ENCODE data around the gene IFITM2. TPM values are rescaled to one million over a fixed set of nuclear protein-coding genes. Genes with fewer than 3 reads are reported as not detected.

IFITM2 gene
- total and polyA plus RNA-seq, 2 of the 4 experiments (the other 2 are of a cell fraction), result 31.2 to 564 TPM

GRCh38 chr11:295351-296170 is 12.1 kb upstream of the IFITM2 start:
- no peak overlapping the region for H2AK9ac ChIP-seq (replicated peaks; ENCODE audit: low read depth, low read length, poor library complexity)
- no peak overlapping the region for H3K4me3 ChIP-seq (ENCODE audit: insufficient read depth, low read depth, low read length)
- DNase-seq, result no peak
- H2BK120ac ChIP-seq (ENCODE audit: low read depth, low read length), result no peak overlapping the region
- no peak overlapping the region for H3K14ac ChIP-seq (replicated peaks; ENCODE audit: low read depth, low read length)
- no peak overlapping the region for H4K8ac ChIP-seq (ENCODE audit: low read depth in 2 of 2, low read length in 2 of 2)
- H3K56ac ChIP-seq (ENCODE audit: extremely low read depth, insufficient read depth, low read length), result no peak overlapping the region
- H3K4me1 ChIP-seq (ENCODE audit: control insufficient read depth, insufficient read depth, low read length), result no peaks in the 10 kb centered on the region; the same call in 1 of the 2 replicates
- no peak for ATAC-seq (ENCODE audit: low read depth)
- H4K91ac ChIP-seq (ENCODE audit: insufficient read depth, low read depth, low read length), result no peak overlapping the region
- CTCF ChIA-PET, result no interaction called here
- peaks cover 6% of the 10 kb centered on the region for H3K27me3 ChIP-seq (ENCODE audit: control insufficient read depth, insufficient read depth, low read length)
- 85% methylated on average over 7 of the region's 26 CpGs; no CpG with 5 or more reads in 1 of the 2 experiments for WGBS, 2 experiments (ENCODE audit: extremely low coverage in 2 of 2, insufficient read length in 1 of 2)
- POLR2A ChIA-PET (ENCODE audit: unreplicated experiment), result no interaction called here
- no peak overlapping the region for H2BK20ac ChIP-seq (ENCODE audit: low read depth, low read length)
- no peak overlapping the region for H2BK15ac ChIP-seq (ENCODE audit: low read depth, low read length)
- no peak overlapping the region for H2BK5ac ChIP-seq (ENCODE audit: low read depth, low read length, poor library complexity, severe bottlenecking)
- no peaks in the 10 kb centered on the region for H3K79me1 ChIP-seq (ENCODE audit: low read depth in 1 of 2, low read length in 2 of 2)
- no peak overlapping the region for H3K18ac ChIP-seq (ENCODE audit: low read depth, low read length)
- BruUV-seq (replicated peaks), result no TSS peak
- H3K9me1 ChIP-seq (ENCODE audit: insufficient read depth, low read length), result no peaks in the 10 kb centered on the region
- H3K9ac ChIP-seq (ENCODE audit: low read depth, low read length), result no peak overlapping the region
- TF ChIP-seq FOS (IDR thresholded peaks at IDR 0.05; ENCODE audit: low read depth, low read length) (no peak), RCOR1 (IDR thresholded peaks at IDR 0.05; ENCODE audit: insufficient replicate concordance, low read length) (no peak), MAFK (IDR thresholded peaks at IDR 0.05; ENCODE audit: low read depth, low read length) (no peak), CEBPB (IDR thresholded peaks at IDR 0.05; ENCODE audit: low read depth, low read length) (no peak), RFX5 (IDR thresholded peaks at IDR 0.05; ENCODE audit: low read depth, low read length) (no peak), RAD21 (IDR thresholded peaks at IDR 0.05; ENCODE audit: low read length) (no peak)
- peaks cover 17% of the 10 kb centered on the region for H3K36me3 ChIP-seq (ENCODE audit: control insufficient read depth, insufficient read depth, low read length)
- no peak overlapping the region for H3K4me2 ChIP-seq (ENCODE audit: low read depth, low read length)
- in situ Hi-C loops (cut with MboI; ENCODE audit: low sequenced_read_pairs), result no loop called here
- no peak overlapping the region for H2AFZ ChIP-seq (replicated peaks; ENCODE audit: low read length, poor library complexity)
- intact Hi-C loops (cut with micrococcal nuclease), result no loop called here
- no peak overlapping the region for H2AK5ac ChIP-seq (ENCODE audit: low read depth, low read length)
- no peaks in the 10 kb centered on the region for H4K20me1 ChIP-seq (ENCODE audit: insufficient read depth, low read length)
- H3K4ac ChIP-seq (ENCODE audit: low read depth, low read length), result no peak overlapping the region
- H4K5ac ChIP-seq (ENCODE audit: low read depth, low read length), result no peak overlapping the region
- dilution Hi-C loops (cut with HindIII; ENCODE audit: low sequenced_read_pairs, unreplicated experiment), result no loop called here
- H3K27ac ChIP-seq (ENCODE audit: insufficient read depth, low read length), result no peak overlapping the region
- H3K9me3 ChIP-seq (ENCODE audit: control insufficient read depth, insufficient read depth, low read length), result no peaks in the 10 kb centered on the region
- H3K23ac ChIP-seq (ENCODE audit: low read depth, low read length), result no peak overlapping the region

Measured in IMR-90 (cell line).